Measurements from ENCODE around the gene LRPAP1.
"Not testable (repeated sequence)": the region's sequence is repeated elsewhere in the genome, so short reads cannot be mapped to it uniquely, and the experiment has no call there.

GRCh38 chr4:3558514-3558836 is 26.3 kb upstream of the LRPAP1 start:
- not testable (repeated sequence) for TF ChIP-seq MYNN (tag by site-specific recombination; IDR thresholded peaks at IDR 0.05; ENCODE audit: borderline replicate concordance); CTCF (tag by site-specific recombination; IDR thresholded peaks at IDR 0.05); GLI2 (tag by site-specific recombination; IDR thresholded peaks at IDR 0.05; ENCODE audit: borderline replicate concordance, low read depth); ZFP37 (tag by site-specific recombination; IDR thresholded peaks at IDR 0.05); ZNF561 (tag by site-specific recombination; IDR thresholded peaks at IDR 0.05; ENCODE audit: borderline replicate concordance); ZNF704 (tag by site-specific recombination; IDR thresholded peaks at IDR 0.05)

Measured in HEK293 (cell line).